Measurements from ENCODE around the gene GJB1.
"Not testable (repeated sequence)": the region's sequence is repeated elsewhere in the genome, so short reads cannot be mapped to it uniquely, and the experiment has no call there.

Gene GJB1

GRCh38 chrX:71235482-71235881, 12.5 kb downstream of the GJB1 start:
- Mint-ChIP-seq H3K27me3 (no peaks in the 10 kb centered on the region), H3K4me1 (no peaks in the 10 kb centered on the region), H3K36me3 (peaks cover 13% of the 10 kb centered on the region), H3K27ac (no peak overlapping the region), H3K4me3 (no peak overlapping the region), H3K9me3 (no peaks in the 10 kb centered on the region)
- ATAC-seq, result no peak

- no peaks in the 10 kb centered on the region for H3K4me1 Mint-ChIP-seq
- ATAC-seq, result no peak
Observed at GRCh38 chrX:71236836-71237235, 13.8 kb downstream of the GJB1 start.

GRCh38 chrX:71239781-71240180, 16.8 kb downstream of the GJB1 start:
- Mint-ChIP-seq H3K4me3 (no peak overlapping the region), H3K27ac (no peak overlapping the region), H3K36me3 (peaks cover 50% of the 10 kb centered on the region), H3K4me1 (no peaks in the 10 kb centered on the region), H3K9me3 (no peaks in the 10 kb centered on the region), H3K27me3 (no peaks in the 10 kb centered on the region)
- ATAC-seq, result no peak

More at GRCh38 chrX:71236836-71237235, 13.8 kb downstream of the GJB1 start:
- Mint-ChIP-seq H3K36me3 (peaks cover 25% of the 10 kb centered on the region), H3K27ac (no peak overlapping the region), H3K27me3 (no peaks in the 10 kb centered on the region), H3K4me3 (no peak overlapping the region), H3K9me3 (no peaks in the 10 kb centered on the region)

- no peak overlapping the region for H3K4me3 Mint-ChIP-seq
Observed at GRCh38 chrX:71241301-71241700, 18.3 kb downstream of the GJB1 start.

GRCh38 chrX:71244359-71245128, 21.5 kb downstream of the GJB1 start:
- Mint-ChIP-seq H3K4me1 (no peaks in the 10 kb centered on the region), H3K27me3 (no peaks in the 10 kb centered on the region), H3K36me3 (peaks cover 83% of the 10 kb centered on the region), H3K4me3 (no peak overlapping the region), H3K9me3 (no peaks in the 10 kb centered on the region), H3K27ac (peak overlapping the region; percentile 40)
- no peak for ATAC-seq

More at GRCh38 chrX:71241301-71241700, 18.3 kb downstream of the GJB1 start:
- no peak for ATAC-seq
- Mint-ChIP-seq H3K4me1 (no peaks in the 10 kb centered on the region), H3K27me3 (no peaks in the 10 kb centered on the region), H3K36me3 (peaks cover 60% of the 10 kb centered on the region), H3K9me3 (no peaks in the 10 kb centered on the region), H3K27ac (no peak overlapping the region)

GRCh38 chrX:71245159-71245558, 22.1 kb downstream of the GJB1 start:
- peak overlapping the region; percentile 40 for H3K27ac Mint-ChIP-seq

GRCh38 chrX:71250841-71251240, 27.8 kb downstream of the GJB1 start:
- Mint-ChIP-seq H3K36me3 (peaks cover 34% of the 10 kb centered on the region), H3K9me3 (no peaks in the 10 kb centered on the region), H3K4me3 (no peak overlapping the region), H3K4me1 (peaks cover 22% of the 10 kb centered on the region), H3K27me3 (no peaks in the 10 kb centered on the region), H3K27ac (no peak overlapping the region)
- no peak for ATAC-seq

More at GRCh38 chrX:71245159-71245558, 22.1 kb downstream of the GJB1 start:
- Mint-ChIP-seq H3K9me3 (no peaks in the 10 kb centered on the region), H3K4me1 (no peaks in the 10 kb centered on the region), H3K36me3 (peaks cover 81% of the 10 kb centered on the region), H3K4me3 (no peak overlapping the region), H3K27me3 (no peaks in the 10 kb centered on the region)
- no peak for ATAC-seq

- Mint-ChIP-seq H3K27ac (no peak overlapping the region), H3K27me3 (no peaks in the 10 kb centered on the region), H3K36me3 (peaks cover 32% of the 10 kb centered on the region), H3K9me3 (no peaks in the 10 kb centered on the region), H3K4me3 (no peak overlapping the region), H3K4me1 (peaks cover 24% of the 10 kb centered on the region)
- no peak for ATAC-seq
Observed at GRCh38 chrX:71251466-71251973, 28.5 kb downstream of the GJB1 start.

GRCh38 chrX:71252221-71252620, 29.2 kb downstream of the GJB1 start:
- no peaks in the 10 kb centered on the region for H3K9me3 Mint-ChIP-seq
- peak overlapping the region; percentile 97 for H3K4me3 Mint-ChIP-seq
- ATAC-seq, result no peak
- no peak overlapping the region for H3K27ac Mint-ChIP-seq
- H3K36me3 Mint-ChIP-seq, result peaks cover 29% of the 10 kb centered on the region
- peaks cover 24% of the 10 kb centered on the region for H3K4me1 Mint-ChIP-seq
- H3K27me3 Mint-ChIP-seq, result no peaks in the 10 kb centered on the region

- H3K36me3 Mint-ChIP-seq, result peaks cover 18% of the 10 kb centered on the region
- H3K27me3 Mint-ChIP-seq, result no peaks in the 10 kb centered on the region
Observed at GRCh38 chrX:71253253-71254091, 30.4 kb downstream of the GJB1 start.

GRCh38 chrX:71254092-71254963, 31.3 kb downstream of the GJB1 start, which contains the start of gene ZMYM3:
TSS of gene ZMYM3 (minus strand) at chrX:71254140. CDS start at chrX:71253255, 885 bp downstream.
- peaks cover 9% of the 10 kb centered on the region for H3K36me3 Mint-ChIP-seq
- no peaks in the 10 kb centered on the region for H3K27me3 Mint-ChIP-seq
- no peaks in the 10 kb centered on the region for H3K9me3 Mint-ChIP-seq
- ATAC-seq, result peak; percentile 95
- H3K4me1 Mint-ChIP-seq, result peaks cover 24% of the 10 kb centered on the region
- H3K27ac Mint-ChIP-seq, result peak within 1 kb of the TSS; percentile 91
- H3K4me3 Mint-ChIP-seq, result peak within 1 kb of the TSS; percentile 97

More at GRCh38 chrX:71253253-71254091, 30.4 kb downstream of the GJB1 start:
- ATAC-seq, result no peak
- H3K9me3 Mint-ChIP-seq, result no peaks in the 10 kb centered on the region
- peaks cover 24% of the 10 kb centered on the region for H3K4me1 Mint-ChIP-seq
- H3K4me3 Mint-ChIP-seq, result peak overlapping the region; percentile 97
- peak overlapping the region; percentile 91 for H3K27ac Mint-ChIP-seq

GRCh38 chrX:71256051-71256450, 33.0 kb downstream of the GJB1 start:
- no peak for ATAC-seq
- Mint-ChIP-seq H3K27ac (peak overlapping the region; percentile 91), H3K9me3 (no peaks in the 10 kb centered on the region), H3K4me1 (peaks cover 24% of the 10 kb centered on the region), H3K36me3 (no peaks in the 10 kb centered on the region), H3K4me3 (no peak overlapping the region), H3K27me3 (no peaks in the 10 kb centered on the region)

- no peak for ATAC-seq
- Mint-ChIP-seq H3K27me3 (no peaks in the 10 kb centered on the region), H3K4me3 (no peak overlapping the region), H3K36me3 (no peaks in the 10 kb centered on the region), H3K9me3 (no peaks in the 10 kb centered on the region), H3K4me1 (peaks cover 24% of the 10 kb centered on the region), H3K27ac (no peak overlapping the region)
Observed at GRCh38 chrX:71256856-71257255, 33.8 kb downstream of the GJB1 start.

- peaks cover 21% of the 10 kb centered on the region for H3K36me3 Mint-ChIP-seq
- not testable (repeated sequence) for H3K4me3 Mint-ChIP-seq, H3K27me3 Mint-ChIP-seq, H3K27ac Mint-ChIP-seq, H3K4me1 Mint-ChIP-seq, H3K9me3 Mint-ChIP-seq, ATAC-seq
Observed at GRCh38 chrX:71268624-71269023, 45.6 kb downstream of the GJB1 start.

Data from stimulated activated memory B cell treated with anti-CD40 and anti-IgM and Interleukin-4, amounts not matched to agents 10 μg/mL and 1 μg/mL and 100 μg/mL, for 72 hours (primary cell).